ENCODE data around the gene USP38.

The USP38 gene

GRCh38 chr4:143178923-143179322 lies 5.8 kb upstream of the USP38 start:
- TF ChIP-seq, protein P1, sequence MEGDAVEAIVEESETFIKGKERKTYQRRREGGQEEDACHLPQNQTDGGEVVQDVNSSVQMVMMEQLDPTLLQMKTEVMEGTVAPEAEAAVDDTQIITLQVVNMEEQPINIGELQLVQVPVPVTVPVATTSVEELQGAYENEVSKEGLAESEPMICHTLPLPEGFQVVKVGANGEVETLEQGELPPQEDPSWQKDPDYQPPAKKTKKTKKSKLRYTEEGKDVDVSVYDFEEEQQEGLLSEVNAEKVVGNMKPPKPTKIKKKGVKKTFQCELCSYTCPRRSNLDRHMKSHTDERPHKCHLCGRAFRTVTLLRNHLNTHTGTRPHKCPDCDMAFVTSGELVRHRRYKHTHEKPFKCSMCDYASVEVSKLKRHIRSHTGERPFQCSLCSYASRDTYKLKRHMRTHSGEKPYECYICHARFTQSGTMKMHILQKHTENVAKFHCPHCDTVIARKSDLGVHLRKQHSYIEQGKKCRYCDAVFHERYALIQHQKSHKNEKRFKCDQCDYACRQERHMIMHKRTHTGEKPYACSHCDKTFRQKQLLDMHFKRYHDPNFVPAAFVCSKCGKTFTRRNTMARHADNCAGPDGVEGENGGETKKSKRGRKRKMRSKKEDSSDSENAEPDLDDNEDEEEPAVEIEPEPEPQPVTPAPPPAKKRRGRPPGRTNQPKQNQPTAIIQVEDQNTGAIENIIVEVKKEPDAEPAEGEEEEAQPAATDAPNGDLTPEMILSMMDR (IDR thresholded peaks at IDR 0.05; ENCODE audit: extremely low read depth, insufficient read depth, missing control alignments): no peak
- in situ Hi-C loops (cut with MboI; ENCODE audit: low pct_unique_long_range_greater_than_20kb, low sequenced_read_pairs, unreplicated experiment): no loop called here
- DNase-seq (ENCODE audit: low spot score): no peak

DNA sequence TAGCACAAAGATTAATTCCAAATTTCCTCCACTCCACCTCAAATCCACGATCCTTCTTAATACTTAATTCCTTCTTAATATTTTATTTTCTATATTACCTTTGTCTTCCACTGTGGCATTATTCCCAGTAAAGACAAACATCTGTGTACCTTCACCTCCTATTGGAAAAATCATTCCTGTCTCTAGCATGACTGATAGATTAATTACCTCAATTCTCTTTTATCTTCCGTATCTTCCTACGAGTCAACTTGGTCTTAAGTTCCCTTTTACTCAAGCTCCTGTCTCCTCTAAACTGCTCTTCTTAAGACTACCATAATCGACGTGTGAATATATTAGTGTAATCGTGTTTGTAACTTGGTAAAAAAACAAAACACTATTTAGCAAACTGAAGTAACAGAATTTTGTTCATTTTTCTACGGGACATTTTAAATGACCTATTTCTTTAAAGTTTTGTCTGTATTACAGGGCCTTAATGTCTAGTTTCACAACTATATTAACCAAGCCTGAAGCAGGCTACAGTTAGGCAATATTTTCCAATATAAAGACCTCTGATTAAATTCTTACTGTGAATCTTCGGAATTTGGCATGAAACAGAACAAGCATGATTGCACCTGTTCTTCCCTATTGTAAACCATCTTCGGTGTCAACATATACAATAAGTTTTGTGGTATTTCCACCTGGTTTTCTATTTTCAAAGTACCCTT lies 1.1 kb upstream of the USP38 start:
- TF ChIP-seq, protein P1 (IDR thresholded peaks at IDR 0.05; ENCODE audit: extremely low read depth, insufficient read depth, missing control alignments): no peak
- in situ Hi-C loops (cut with MboI; ENCODE audit: low pct_unique_long_range_greater_than_20kb, low sequenced_read_pairs, unreplicated experiment): no loop called here
- no peak for DNase-seq (ENCODE audit: low spot score)

DNA sequence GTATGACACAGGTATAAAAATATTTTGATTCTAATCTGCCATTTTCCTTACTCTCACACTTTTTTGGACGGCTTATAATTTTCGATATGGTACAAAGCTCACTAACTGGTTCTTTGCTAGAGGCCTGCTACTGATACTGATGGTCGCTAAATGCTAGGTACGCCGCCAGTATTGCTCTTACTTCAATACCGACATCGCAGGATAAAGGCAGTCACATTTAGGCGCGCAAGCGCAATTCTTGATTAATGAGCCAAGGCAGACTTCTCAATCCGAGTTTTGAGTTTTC lies 557 bp upstream of the USP38 start:
- in situ Hi-C loops (cut with MboI; ENCODE audit: low pct_unique_long_range_greater_than_20kb, low sequenced_read_pairs, unreplicated experiment): no loop called here
- TF ChIP-seq, protein P1 (IDR thresholded peaks at IDR 0.05; ENCODE audit: extremely low read depth, insufficient read depth, missing control alignments): no peak
- DNase-seq (ENCODE audit: low spot score): no peak

GRCh38 chr4:143185253-143186107 lies 763 bp downstream of the USP38 start:
- no peak for DNase-seq (ENCODE audit: low spot score)
- in situ Hi-C loops (cut with MboI; ENCODE audit: low pct_unique_long_range_greater_than_20kb, low sequenced_read_pairs, unreplicated experiment): no loop called here
- TF ChIP-seq, protein P1 (IDR thresholded peaks at IDR 0.05; ENCODE audit: extremely low read depth, insufficient read depth, missing control alignments): no peak

DNA sequence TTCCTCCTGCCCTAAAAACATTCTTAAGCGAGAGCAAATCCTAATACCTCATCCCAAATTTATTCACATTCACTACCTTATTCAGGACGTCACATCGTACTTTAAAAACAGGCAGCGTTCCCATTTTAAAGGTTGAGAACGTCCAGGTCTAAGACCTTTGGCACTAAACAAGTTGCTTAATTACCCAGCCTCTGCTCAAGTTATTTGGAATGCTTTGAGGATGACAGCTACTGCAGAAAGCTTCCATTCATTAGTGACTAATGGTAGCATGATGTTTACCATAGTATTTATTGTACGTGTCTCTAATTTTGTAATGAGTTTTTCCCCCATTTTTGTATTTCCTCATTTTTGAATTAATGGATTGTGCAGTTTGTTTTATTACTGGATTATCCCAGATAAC lies 1.5 kb downstream of the USP38 start:
- TF ChIP-seq, protein P1 (IDR thresholded peaks at IDR 0.05; ENCODE audit: extremely low read depth, insufficient read depth, missing control alignments): no peak
- in situ Hi-C loops (cut with MboI; ENCODE audit: low pct_unique_long_range_greater_than_20kb, low sequenced_read_pairs, unreplicated experiment): no loop called here
- DNase-seq (ENCODE audit: low spot score): no peak

- no peak for DNase-seq (ENCODE audit: low spot score)
- TF ChIP-seq, protein P1 (IDR thresholded peaks at IDR 0.05; ENCODE audit: extremely low read depth, insufficient read depth, missing control alignments): no peak
- in situ Hi-C loops (cut with MboI; ENCODE audit: low pct_unique_long_range_greater_than_20kb, low sequenced_read_pairs, unreplicated experiment): no loop called here
Observed at GRCh38 chr4:143186649-143187048, 1.9 kb downstream of the USP38 start.

Measured in GM13977 (cell line).